Measurements from ENCODE around the gene RALB. TPM values are rescaled to one million over a fixed set of nuclear protein-coding genes. Genes with fewer than 3 reads are reported as not detected.

RALB gene
- total RNA-seq, 1 donor from 2014 or later, result 23.5 TPM

GRCh38 chr2:120261387-120262006 is 8.8 kb downstream of the RALB start:
- H3K4me1 Mint-ChIP-seq (ENCODE audit: low read depth), result peaks cover 3% of the 10 kb centered on the region
- DNase-seq (ENCODE audit: low spot score), result no peak

DNA sequence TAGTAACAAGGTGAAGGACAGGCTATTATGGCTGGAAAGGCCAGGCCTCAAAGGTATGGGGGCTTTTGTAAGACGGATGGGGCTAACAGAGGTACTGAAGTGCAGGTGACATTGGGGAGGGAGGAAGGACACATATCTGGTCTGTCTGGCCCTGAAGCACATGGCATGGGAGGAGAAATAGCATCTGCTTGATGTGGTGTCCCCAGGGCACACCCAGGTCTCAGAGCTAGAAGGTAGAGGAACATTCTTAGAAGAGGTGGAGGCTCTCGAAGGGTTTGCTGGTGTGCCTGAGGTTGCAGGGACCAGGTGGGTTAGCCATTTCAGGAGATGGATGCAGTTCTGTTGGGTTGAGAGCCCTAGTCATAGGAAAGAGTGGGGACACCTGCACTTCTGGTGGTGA is 9.5 kb downstream of the RALB start:
- H3K36me3 Mint-ChIP-seq (ENCODE audit: low read depth), result peaks cover 7% of the 10 kb centered on the region
- H3K27ac Mint-ChIP-seq (ENCODE audit: unreplicated experiment), result no peak overlapping the region
- no peak for TF ChIP-seq CTCF (IDR thresholded peaks at IDR 0.05)
- H3K4me3 Mint-ChIP-seq (ENCODE audit: unreplicated experiment), result no peak overlapping the region
- no peaks in the 10 kb centered on the region for H3K27me3 Mint-ChIP-seq (ENCODE audit: low read depth)
- H3K4me1 Mint-ChIP-seq (ENCODE audit: low read depth), result peaks cover 3% of the 10 kb centered on the region
- no peak for DNase-seq (ENCODE audit: low spot score)
- H3K9me3 Mint-ChIP-seq (ENCODE audit: low read depth), result peaks cover 7% of the 10 kb centered on the region

More at GRCh38 chr2:120261387-120262006, 8.8 kb downstream of the RALB start:
- Mint-ChIP-seq H3K9me3 (ENCODE audit: low read depth) (peaks cover 7% of the 10 kb centered on the region), H3K27ac (ENCODE audit: unreplicated experiment) (no peak overlapping the region), H3K36me3 (ENCODE audit: low read depth) (peaks cover 7% of the 10 kb centered on the region), H3K4me3 (ENCODE audit: unreplicated experiment) (no peak overlapping the region), H3K27me3 (ENCODE audit: low read depth) (no peaks in the 10 kb centered on the region)
- no peak for TF ChIP-seq CTCF (IDR thresholded peaks at IDR 0.05)

DNA sequence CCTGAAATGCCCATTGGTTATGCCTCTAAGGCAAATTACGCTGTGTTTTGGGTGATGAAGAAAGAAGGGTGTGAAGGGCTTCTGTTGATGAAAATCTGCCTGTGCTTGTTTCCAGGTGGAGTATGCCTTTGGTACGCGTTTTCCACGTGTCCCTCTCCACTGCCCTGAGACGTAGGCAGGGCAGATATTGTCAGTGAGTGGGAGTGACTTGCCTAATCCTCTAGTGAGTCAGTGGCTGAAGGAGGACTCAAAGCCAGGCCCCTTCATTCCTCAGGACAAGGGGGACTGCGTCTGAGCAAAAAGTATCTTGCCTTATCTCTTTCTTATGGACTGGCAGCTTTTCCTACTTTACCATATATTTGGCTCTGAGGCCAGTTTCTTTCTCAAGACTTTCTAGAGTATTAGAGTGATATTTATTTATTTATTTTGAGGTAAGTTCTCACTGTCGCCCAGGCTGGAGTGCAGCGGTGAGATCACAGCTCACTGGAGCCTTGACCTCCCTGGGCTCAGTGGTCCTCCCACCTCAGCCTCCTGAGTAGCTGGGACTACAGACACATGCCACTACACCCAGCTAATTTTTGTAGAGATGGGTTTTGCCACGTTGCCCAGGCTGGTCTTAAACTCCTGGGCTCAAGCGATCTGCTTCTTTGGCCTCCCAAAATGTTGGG is 10.2 kb downstream of the RALB start:
- Mint-ChIP-seq H3K4me3 (ENCODE audit: unreplicated experiment) (no peak overlapping the region), H3K36me3 (ENCODE audit: low read depth) (peaks cover 7% of the 10 kb centered on the region), H3K27me3 (ENCODE audit: low read depth) (no peaks in the 10 kb centered on the region), H3K27ac (ENCODE audit: unreplicated experiment) (no peak overlapping the region), H3K9me3 (ENCODE audit: low read depth) (peaks cover 7% of the 10 kb centered on the region), H3K4me1 (ENCODE audit: low read depth) (no peaks in the 10 kb centered on the region)
- no peak for DNase-seq (ENCODE audit: low spot score)
- TF ChIP-seq CTCF (IDR thresholded peaks at IDR 0.05), result no peak

DNA sequence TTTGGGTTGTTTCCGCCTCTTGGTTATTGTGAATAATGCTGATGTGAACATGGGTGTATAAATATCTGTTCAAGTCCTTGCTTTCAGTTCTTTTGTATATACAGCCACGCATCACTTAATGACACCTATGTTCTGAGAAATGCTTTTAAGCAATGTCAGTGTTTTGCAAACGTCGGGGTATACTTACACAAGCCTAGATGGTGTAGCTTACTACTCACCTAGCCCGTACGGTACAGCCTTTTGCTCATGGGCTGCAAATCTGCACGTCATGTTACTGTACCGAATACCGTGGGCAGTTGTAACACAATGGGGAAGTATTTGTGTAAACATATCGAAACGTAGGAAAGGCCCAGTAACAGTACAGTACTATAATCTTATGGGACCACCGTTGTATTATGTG is 12.4 kb downstream of the RALB start:
- no peak overlapping the region for H3K27ac Mint-ChIP-seq (ENCODE audit: unreplicated experiment)
- no peak for DNase-seq (ENCODE audit: low spot score)
- H3K4me1 Mint-ChIP-seq (ENCODE audit: low read depth), result peaks cover 1% of the 10 kb centered on the region
- H3K27me3 Mint-ChIP-seq (ENCODE audit: low read depth), result no peaks in the 10 kb centered on the region
- peaks cover 6% of the 10 kb centered on the region for H3K36me3 Mint-ChIP-seq (ENCODE audit: low read depth)
- no peak for TF ChIP-seq CTCF (IDR thresholded peaks at IDR 0.05)
- H3K4me3 Mint-ChIP-seq (ENCODE audit: unreplicated experiment), result no peak overlapping the region
- H3K9me3 Mint-ChIP-seq (ENCODE audit: low read depth), result peaks cover 10% of the 10 kb centered on the region

DNA sequence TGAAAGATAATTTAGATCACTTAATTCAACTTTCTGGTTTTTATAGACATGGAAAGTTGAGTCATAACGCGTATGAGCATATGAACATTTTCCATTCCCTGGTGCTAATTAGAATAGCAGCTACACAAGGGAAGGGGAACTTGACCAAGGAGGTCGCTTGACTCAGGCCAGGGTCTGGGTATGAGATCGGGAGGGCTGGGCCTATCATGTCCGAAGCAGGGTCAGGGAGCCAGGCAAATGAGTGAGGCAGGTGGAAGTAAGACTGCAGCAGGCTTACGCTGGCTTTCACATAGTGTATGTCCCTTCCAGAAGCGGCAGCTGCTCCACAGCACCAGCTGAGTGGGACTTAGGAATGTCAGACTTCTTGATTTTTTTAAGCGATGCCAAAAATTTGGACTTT is 14.7 kb downstream of the RALB start:
- Mint-ChIP-seq H3K9me3 (ENCODE audit: low read depth) (peaks cover 3% of the 10 kb centered on the region), H3K36me3 (ENCODE audit: low read depth) (peaks cover 3% of the 10 kb centered on the region), H3K4me3 (ENCODE audit: unreplicated experiment) (no peak overlapping the region), H3K27ac (ENCODE audit: unreplicated experiment) (no peak overlapping the region), H3K27me3 (ENCODE audit: low read depth) (no peaks in the 10 kb centered on the region), H3K4me1 (ENCODE audit: low read depth) (peaks cover 5% of the 10 kb centered on the region)
- TF ChIP-seq CTCF (IDR thresholded peaks at IDR 0.05), result no peak
- no peak for DNase-seq (ENCODE audit: low spot score)
